Breast epithelium (tissue), 4 donors: ENCODE measurements around the gene OTOF. TPM values are rescaled to one million over a fixed set of nuclear protein-coding genes. Genes with fewer than 3 reads are reported as not detected.

Experiments used
- DNase-seq, 2 donors: peaks; one replicate each; pipeline ENCODE4 v3.0.0-alpha.2; 2019; ENCODE audit warnings: low spot score in 2 of 2
- H3K27ac ChIP-seq, 2 donors: fragments of 200-600 bp; sonication (generic) in 1 of 2; one replicate each; pipeline ENCODE4 v1.5.1; 2016 to 2019; ENCODE audit warnings: mild to moderate bottlenecking in 1 of 2
- H3K27me3 ChIP-seq, 2 donors: fragments of 200-600 bp; sonication (generic) in 1 of 2; one replicate each; pipeline versions ENCODE4 v1.5.1 to v1.6.0; 2017 to 2019; ENCODE audit warnings: control low read depth in 1 of 2, mild to moderate bottlenecking in 1 of 2
- H3K36me3 ChIP-seq: fragments of 200-600 bp; one replicate; pipeline ENCODE4 v1.5.1; 2019
- H3K4me1 ChIP-seq, 2 donors: fragments of 200-600 bp; sonication (generic); one replicate each; pipeline ENCODE4 v1.5.1; 2016 to 2019; ENCODE audit warnings: control low read depth in 1 of 2
- H3K4me3 ChIP-seq, 3 donors: fragments of 200-600 bp; sonication (generic); 1 replicate in 2 of 3; 2 replicates in 1 of 3; pipeline ENCODE4 v1.5.1; 2016 to 2019; ENCODE audit warnings: mild to moderate bottlenecking in 3 of 3, moderate library complexity in 2 of 3
- H3K9me3 ChIP-seq, 2 donors: fragments of 200-600 bp; sonication (generic) in 1 of 2; one replicate each; pipeline ENCODE4 v1.5.1; 2016 to 2019; ENCODE audit warnings: control low read depth in 1 of 2
- POLR2A ChIP-seq: fragments of 450-650 bp; IDR thresholded peaks from one replicate; pipeline ENCODE4 v1.6.1; 2016; ENCODE audit warnings: antibody characterized with exemption, mild to moderate bottlenecking, moderate library complexity
- POLR2AphosphoS5 ChIP-seq, 3 donors: sonication (generic); formaldehyde crosslinking; IDR thresholded peaks; one replicate each; pipeline ENCODE4 v1.6.1; 2017; ENCODE audit warnings: antibody characterized with exemption in 3 of 3
- intact Hi-C: fragments of 100-400 bp; cut with DNase I; formaldehyde crosslinking; loops from one replicate; pipeline ENCODE4 v1.15.1; 2023; ENCODE audit warnings: low total_unique reads
- total RNA-seq, 3 donors: library from RNA; depleted of rRNA; stranded (reverse); fragments of >200 nt; gene quantifications; one replicate each; pipeline ENCODE4 v1.1.0, GENCODE V29; 2016
- TF ChIP-seq, protein P1 (sequence below), 3 donors: fragments of 450-650 bp; IDR thresholded peaks; one replicate each; pipeline ENCODE4 v1.5.1; 2016 to 2017; ENCODE audit warnings: antibody characterized with exemption in 3 of 3, mild to moderate bottlenecking in 3 of 3, moderate library complexity in 3 of 3

OTOF gene
- total RNA-seq, 3 donors from 2014 or later = 0.15 to 0.33 (median 0.32) TPM

- TF ChIP-seq POLR2A (no peak), POLR2AphosphoS5 (IDR thresholded peaks at IDR 0.05) (no peak)
- TF ChIP-seq, protein P1, sequence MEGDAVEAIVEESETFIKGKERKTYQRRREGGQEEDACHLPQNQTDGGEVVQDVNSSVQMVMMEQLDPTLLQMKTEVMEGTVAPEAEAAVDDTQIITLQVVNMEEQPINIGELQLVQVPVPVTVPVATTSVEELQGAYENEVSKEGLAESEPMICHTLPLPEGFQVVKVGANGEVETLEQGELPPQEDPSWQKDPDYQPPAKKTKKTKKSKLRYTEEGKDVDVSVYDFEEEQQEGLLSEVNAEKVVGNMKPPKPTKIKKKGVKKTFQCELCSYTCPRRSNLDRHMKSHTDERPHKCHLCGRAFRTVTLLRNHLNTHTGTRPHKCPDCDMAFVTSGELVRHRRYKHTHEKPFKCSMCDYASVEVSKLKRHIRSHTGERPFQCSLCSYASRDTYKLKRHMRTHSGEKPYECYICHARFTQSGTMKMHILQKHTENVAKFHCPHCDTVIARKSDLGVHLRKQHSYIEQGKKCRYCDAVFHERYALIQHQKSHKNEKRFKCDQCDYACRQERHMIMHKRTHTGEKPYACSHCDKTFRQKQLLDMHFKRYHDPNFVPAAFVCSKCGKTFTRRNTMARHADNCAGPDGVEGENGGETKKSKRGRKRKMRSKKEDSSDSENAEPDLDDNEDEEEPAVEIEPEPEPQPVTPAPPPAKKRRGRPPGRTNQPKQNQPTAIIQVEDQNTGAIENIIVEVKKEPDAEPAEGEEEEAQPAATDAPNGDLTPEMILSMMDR (IDR thresholded peaks at IDR 0.05) = no peak
- no peak overlapping the region for H3K4me3 ChIP-seq
- intact Hi-C loops = no loop called here
- H3K27me3 ChIP-seq = no peaks in the 10 kb centered on the region
- H3K9me3 ChIP-seq = no peaks in the 10 kb centered on the region
- no peaks in the 10 kb centered on the region for H3K36me3 ChIP-seq
- no peak for DNase-seq
- no peak overlapping the region for H3K27ac ChIP-seq
- no peaks in the 10 kb centered on the region for H3K4me1 ChIP-seq
These were observed 15.8 kb downstream of the OTOF start for GRCh38 chr2:26462100-26462499.

GRCh38 chr2:26461601-26462023, 16.3 kb downstream of the OTOF start:
- no peaks in the 10 kb centered on the region for H3K4me1 ChIP-seq
- H3K4me3 ChIP-seq = no peak overlapping the region
- peak in 1 of 2 donors; percentile 45 for DNase-seq
- TF ChIP-seq POLR2AphosphoS5 (IDR thresholded peaks at IDR 0.05) = no peak
- TF ChIP-seq, protein P1 (IDR thresholded peaks at IDR 0.05) = no peak
- no peak for TF ChIP-seq POLR2A
- intact Hi-C loops = no loop called here
- H3K36me3 ChIP-seq = no peaks in the 10 kb centered on the region
- H3K27ac ChIP-seq = no peak overlapping the region
- no peaks in the 10 kb centered on the region for H3K27me3 ChIP-seq
- H3K9me3 ChIP-seq = no peaks in the 10 kb centered on the region

- no peaks in the 10 kb centered on the region for H3K4me1 ChIP-seq
- no peak for TF ChIP-seq POLR2A
- no peak for TF ChIP-seq POLR2AphosphoS5 (IDR thresholded peaks at IDR 0.05)
- TF ChIP-seq, protein P1 (IDR thresholded peaks at IDR 0.05) = no peak
- no peak overlapping the region for H3K4me3 ChIP-seq
- H3K27ac ChIP-seq = no peak overlapping the region
- intact Hi-C loops = no loop called here
- H3K36me3 ChIP-seq = no peaks in the 10 kb centered on the region
- peak in 1 of 2 donors; percentile 38 for DNase-seq
- H3K9me3 ChIP-seq = no peaks in the 10 kb centered on the region
- H3K27me3 ChIP-seq = no peaks in the 10 kb centered on the region
These were observed 17.3 kb downstream of the OTOF start for GRCh38 chr2:26460613-26461031.

DNA sequence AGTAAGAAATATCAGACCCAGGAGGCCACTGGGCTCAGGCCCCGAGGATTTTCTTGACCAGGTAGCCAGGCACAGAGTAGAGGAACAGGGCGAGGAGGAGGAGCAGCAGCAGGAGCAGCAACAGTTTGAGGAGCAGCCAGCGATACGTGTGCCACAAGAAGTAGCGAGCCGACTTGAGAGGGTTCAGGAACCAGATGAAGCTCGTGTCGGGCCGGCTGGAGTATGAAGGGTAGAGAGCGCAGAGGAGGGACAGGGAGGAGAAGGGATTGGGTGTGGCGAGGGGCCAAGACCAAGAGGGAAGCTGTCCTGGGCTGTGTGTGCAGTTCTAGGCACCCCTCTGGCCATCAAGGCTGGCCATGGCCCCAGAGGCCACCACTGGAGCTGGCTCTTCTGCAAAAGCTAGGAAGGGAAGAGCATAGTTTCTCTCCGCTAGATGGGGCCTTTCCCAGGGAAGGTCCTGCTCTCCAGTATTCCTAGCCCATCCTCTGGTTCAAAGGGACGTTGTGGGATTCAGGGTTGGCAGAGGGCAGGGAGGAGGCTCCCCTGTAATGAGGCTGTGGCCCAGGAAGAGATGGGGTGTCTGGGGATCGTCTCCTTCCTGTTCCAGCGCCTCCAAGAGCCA, 17.8 kb downstream of the OTOF start:
- no peak for TF ChIP-seq POLR2A
- TF ChIP-seq, protein P1 (IDR thresholded peaks at IDR 0.05) = no peak
- TF ChIP-seq POLR2AphosphoS5 (IDR thresholded peaks at IDR 0.05) = no peak
- Histone ChIP-seq H3K4me3 (no peak overlapping the region), H3K27me3 (no peaks in the 10 kb centered on the region), H3K4me1 (no peaks in the 10 kb centered on the region), H3K36me3 (no peaks in the 10 kb centered on the region), H3K9me3 (no peaks in the 10 kb centered on the region), H3K27ac (no peak overlapping the region)
- DNase-seq = peak in 1 of 2 donors; percentile 52
- intact Hi-C loops = no loop called here

GRCh38 chr2:26458365-26459042, 19.4 kb downstream of the OTOF start:
- H3K4me3 ChIP-seq = no peak overlapping the region
- H3K9me3 ChIP-seq = no peaks in the 10 kb centered on the region
- TF ChIP-seq, protein P1 (IDR thresholded peaks at IDR 0.05) = no peak
- TF ChIP-seq POLR2A (no peak), POLR2AphosphoS5 (IDR thresholded peaks at IDR 0.05) (no peak)
- H3K36me3 ChIP-seq = no peaks in the 10 kb centered on the region
- H3K27ac ChIP-seq = no peak overlapping the region
- intact Hi-C loops = no loop called here
- no peaks in the 10 kb centered on the region for H3K4me1 ChIP-seq
- H3K27me3 ChIP-seq = no peaks in the 10 kb centered on the region
- DNase-seq = peak in 1 of 2 donors; percentile 7
